ENCODE results near the gene CHIT1. TPM values are rescaled to one million over a fixed set of nuclear protein-coding genes. Genes with fewer than 3 reads are reported as not detected.

CHIT1 gene
- total RNA-seq, 1 experiment from 2014 or later, result not detected

DNA sequence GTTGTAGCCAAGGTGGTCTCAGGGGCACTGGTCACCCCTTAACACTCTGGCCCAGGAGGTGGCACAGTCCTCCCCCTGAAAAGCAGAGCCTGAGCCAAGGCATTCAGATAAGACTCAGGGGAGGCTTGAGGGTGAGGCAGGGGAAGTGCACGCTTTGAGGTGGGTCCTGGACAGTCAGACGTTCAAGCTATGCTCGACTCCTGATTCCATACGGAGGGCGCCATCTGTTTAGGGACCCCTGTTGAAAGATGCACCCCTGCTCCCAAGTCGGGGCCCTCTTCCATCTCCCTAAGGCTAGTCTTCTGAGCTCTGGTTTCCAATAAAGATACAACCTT, 30.0 kb downstream of the CHIT1 start:
- Mint-ChIP-seq H3K27ac (ENCODE audit: unreplicated experiment) (no peak overlapping the region), H3K9me3 (ENCODE audit: low read depth, unreplicated experiment) (no peaks in the 10 kb centered on the region), H3K36me3 (ENCODE audit: insufficient read depth, unreplicated experiment) (no peaks in the 10 kb centered on the region), H3K4me1 (ENCODE audit: low read depth, unreplicated experiment) (no peaks in the 10 kb centered on the region), H3K4me3 (ENCODE audit: low read depth, unreplicated experiment) (no peak overlapping the region), H3K27me3 (ENCODE audit: unreplicated experiment) (peaks cover 95% of the 10 kb centered on the region)
- no TSS peak for BruUV-seq (replicated peaks)
- CTCF ChIA-PET, result interaction anchor here (0.6 to 0.7 kb wide), 2 partner anchors 192 to 612 kb away, joined by 3 read pairs; partner anchors contain the start of gene TMEM183A
- no peak for DNase-seq
- intact Hi-C loops (cut with micrococcal nuclease; ENCODE audit: unreplicated experiment), result no loop called here
- TF ChIP-seq, protein P1, sequence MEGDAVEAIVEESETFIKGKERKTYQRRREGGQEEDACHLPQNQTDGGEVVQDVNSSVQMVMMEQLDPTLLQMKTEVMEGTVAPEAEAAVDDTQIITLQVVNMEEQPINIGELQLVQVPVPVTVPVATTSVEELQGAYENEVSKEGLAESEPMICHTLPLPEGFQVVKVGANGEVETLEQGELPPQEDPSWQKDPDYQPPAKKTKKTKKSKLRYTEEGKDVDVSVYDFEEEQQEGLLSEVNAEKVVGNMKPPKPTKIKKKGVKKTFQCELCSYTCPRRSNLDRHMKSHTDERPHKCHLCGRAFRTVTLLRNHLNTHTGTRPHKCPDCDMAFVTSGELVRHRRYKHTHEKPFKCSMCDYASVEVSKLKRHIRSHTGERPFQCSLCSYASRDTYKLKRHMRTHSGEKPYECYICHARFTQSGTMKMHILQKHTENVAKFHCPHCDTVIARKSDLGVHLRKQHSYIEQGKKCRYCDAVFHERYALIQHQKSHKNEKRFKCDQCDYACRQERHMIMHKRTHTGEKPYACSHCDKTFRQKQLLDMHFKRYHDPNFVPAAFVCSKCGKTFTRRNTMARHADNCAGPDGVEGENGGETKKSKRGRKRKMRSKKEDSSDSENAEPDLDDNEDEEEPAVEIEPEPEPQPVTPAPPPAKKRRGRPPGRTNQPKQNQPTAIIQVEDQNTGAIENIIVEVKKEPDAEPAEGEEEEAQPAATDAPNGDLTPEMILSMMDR (IDR thresholded peaks at IDR 0.05; ENCODE audit: unreplicated experiment), result no peak

DNA sequence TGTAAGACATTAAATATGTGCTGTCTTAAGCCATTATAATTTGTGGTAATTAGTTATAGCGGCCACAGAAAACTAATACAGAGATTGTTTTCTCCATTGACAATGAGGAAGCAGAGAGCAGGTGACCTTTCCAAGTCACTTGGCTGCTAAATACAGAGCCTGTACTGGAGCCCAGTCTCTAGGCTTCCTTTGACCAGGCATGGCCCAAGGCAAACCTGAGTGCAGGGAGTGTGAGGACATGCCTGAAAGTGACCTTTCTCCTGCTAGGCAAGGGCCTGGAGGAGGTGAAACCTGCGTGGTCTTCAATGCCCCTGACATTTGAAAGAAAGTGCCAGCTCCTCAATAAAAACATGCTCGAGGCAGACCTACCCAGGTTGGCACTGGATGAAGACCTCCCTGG, 30.5 kb downstream of the CHIT1 start:
- TF ChIP-seq, protein P1 (IDR thresholded peaks at IDR 0.05; ENCODE audit: unreplicated experiment), result no peak
- Mint-ChIP-seq H3K4me1 (ENCODE audit: low read depth, unreplicated experiment) (no peaks in the 10 kb centered on the region), H3K36me3 (ENCODE audit: insufficient read depth, unreplicated experiment) (no peaks in the 10 kb centered on the region), H3K4me3 (ENCODE audit: low read depth, unreplicated experiment) (no peak overlapping the region), H3K27ac (ENCODE audit: unreplicated experiment) (no peak overlapping the region), H3K9me3 (ENCODE audit: low read depth, unreplicated experiment) (no peaks in the 10 kb centered on the region), H3K27me3 (ENCODE audit: unreplicated experiment) (peaks cover 90% of the 10 kb centered on the region)
- intact Hi-C loops (cut with micrococcal nuclease; ENCODE audit: unreplicated experiment), result no loop called here
- no peak for DNase-seq
- CTCF ChIA-PET, result interaction anchor here (0.6 to 0.7 kb wide), 2 partner anchors 192 to 612 kb away, joined by 3 read pairs; partner anchors contain the start of gene TMEM183A
- BruUV-seq (replicated peaks), result no TSS peak

DNA sequence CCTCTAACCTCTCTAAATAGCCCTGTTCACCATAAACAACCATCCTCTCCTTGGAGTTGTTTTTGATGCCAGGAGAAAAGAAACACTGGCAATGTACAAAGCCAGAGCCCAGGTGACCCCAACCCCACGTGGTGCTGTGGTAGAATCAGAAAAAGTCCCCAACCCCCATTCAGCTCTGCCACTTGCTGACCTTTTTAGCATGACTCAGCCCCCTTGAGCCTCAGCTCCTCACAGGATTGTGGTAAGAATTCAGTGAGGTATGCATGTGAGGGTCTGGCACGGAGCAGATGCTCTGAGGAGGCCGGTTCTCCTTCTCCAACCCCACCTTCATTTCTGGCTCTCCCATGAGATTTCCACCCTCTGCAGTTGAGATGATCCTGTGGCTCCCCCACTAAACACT, 31.8 kb downstream of the CHIT1 start:
- Mint-ChIP-seq H3K36me3 (ENCODE audit: insufficient read depth, unreplicated experiment) (no peaks in the 10 kb centered on the region), H3K4me3 (ENCODE audit: low read depth, unreplicated experiment) (no peak overlapping the region), H3K27ac (ENCODE audit: unreplicated experiment) (no peak overlapping the region), H3K9me3 (ENCODE audit: low read depth, unreplicated experiment) (no peaks in the 10 kb centered on the region), H3K27me3 (ENCODE audit: unreplicated experiment) (peaks cover 77% of the 10 kb centered on the region), H3K4me1 (ENCODE audit: low read depth, unreplicated experiment) (no peaks in the 10 kb centered on the region)
- BruUV-seq (replicated peaks), result no TSS peak
- TF ChIP-seq, protein P1 (IDR thresholded peaks at IDR 0.05; ENCODE audit: unreplicated experiment), result no peak
- CTCF ChIA-PET, result no interaction called here
- intact Hi-C loops (cut with micrococcal nuclease; ENCODE audit: unreplicated experiment), result no loop called here
- no peak for DNase-seq

DNA sequence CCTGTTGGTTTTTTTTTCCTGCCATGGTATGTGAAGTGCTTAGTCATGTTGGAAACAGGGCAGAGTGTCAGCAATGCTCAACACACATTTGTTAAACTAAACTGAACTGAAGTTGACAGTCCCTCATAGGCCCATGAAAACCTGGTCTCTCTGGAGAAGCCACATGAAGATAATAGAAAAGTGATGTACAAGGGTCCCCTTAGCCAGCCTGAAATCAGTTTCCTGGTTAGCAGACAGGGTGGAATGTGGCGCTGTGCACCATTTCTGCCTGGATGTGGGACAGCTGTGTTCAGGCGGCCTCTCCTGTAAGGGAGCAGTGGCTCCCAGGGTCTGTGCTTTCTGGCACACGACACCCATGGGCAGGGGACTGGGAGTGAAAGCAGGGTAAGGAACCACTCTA, 33.1 kb downstream of the CHIT1 start:
- no peak for DNase-seq
- BruUV-seq (replicated peaks), result no TSS peak
- CTCF ChIA-PET, result no interaction called here
- intact Hi-C loops (cut with micrococcal nuclease; ENCODE audit: unreplicated experiment), result no loop called here
- Mint-ChIP-seq H3K36me3 (ENCODE audit: insufficient read depth, unreplicated experiment) (no peaks in the 10 kb centered on the region), H3K27me3 (ENCODE audit: unreplicated experiment) (peaks cover 77% of the 10 kb centered on the region), H3K9me3 (ENCODE audit: low read depth, unreplicated experiment) (no peaks in the 10 kb centered on the region), H3K4me3 (ENCODE audit: low read depth, unreplicated experiment) (no peak overlapping the region), H3K27ac (ENCODE audit: unreplicated experiment) (no peak overlapping the region), H3K4me1 (ENCODE audit: low read depth, unreplicated experiment) (no peaks in the 10 kb centered on the region)
- TF ChIP-seq, protein P1 (IDR thresholded peaks at IDR 0.05; ENCODE audit: unreplicated experiment), result no peak
